Activated CD4-positive, CD25-positive, alpha-beta regulatory T cell (primary cell): Measurements from ENCODE around the gene TNNT2.

ENCODE experiments used
- DNase-seq, 4 experiments: peaks; one replicate each; lab custom pipeline; 2025; lab: John Stamatoyannopoulos, UW

Gene TNNT2

GRCh38 chr1:201313086-201313485, 64.4 kb downstream of the TNNT2 start:
- no peak for DNase-seq

DNA sequence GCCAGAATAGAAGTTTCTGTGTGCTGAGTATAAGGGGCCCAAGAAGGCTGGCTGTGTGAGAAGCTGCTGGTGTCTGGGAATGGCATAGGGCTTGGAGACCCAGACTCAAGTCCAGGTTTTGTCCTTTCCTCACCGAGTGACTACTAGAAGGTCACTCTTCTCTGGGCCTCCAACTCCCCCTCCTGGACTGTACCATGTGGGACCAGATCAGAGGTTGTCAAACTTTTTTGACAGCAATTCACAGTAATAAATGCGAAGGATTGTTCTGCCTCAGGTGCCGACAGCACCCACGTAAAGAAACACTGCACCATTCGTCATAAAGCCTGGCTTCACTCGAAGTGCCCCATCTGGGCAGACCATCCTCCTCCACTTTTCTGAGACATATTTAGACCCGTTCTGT, 65.2 kb downstream of the TNNT2 start:
- no peak for DNase-seq

DNA sequence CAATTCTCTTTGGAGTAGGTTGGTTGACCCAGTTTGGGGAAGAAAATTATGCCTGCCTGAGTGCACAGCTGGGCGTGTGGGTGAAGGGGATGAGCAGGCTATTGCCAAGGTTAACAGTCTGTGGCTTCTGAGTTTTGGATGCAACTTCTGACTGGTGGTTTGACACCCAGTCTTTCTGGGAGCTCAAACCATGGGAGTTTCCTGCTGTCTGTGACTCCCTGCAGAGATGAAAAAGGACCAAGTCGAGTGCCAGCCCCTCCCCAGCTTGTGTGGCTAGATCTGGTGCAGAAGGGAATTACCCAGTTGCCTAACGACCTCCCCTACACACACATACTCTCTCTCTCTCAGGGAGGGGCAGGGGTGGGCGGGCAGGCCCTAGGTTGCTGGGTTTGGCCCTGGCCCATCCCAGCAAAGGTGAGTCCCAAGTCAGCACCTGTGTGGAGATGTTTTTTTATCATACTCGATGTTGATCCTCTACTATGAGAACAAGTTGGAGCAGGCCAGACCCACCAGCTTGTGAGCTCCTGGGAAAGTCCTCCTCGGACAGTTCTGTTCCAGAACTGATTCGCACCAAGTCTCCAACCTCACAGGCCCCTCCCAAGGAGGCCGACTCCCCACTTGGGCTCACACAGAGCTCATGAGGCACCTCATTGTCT, 66.0 kb downstream of the TNNT2 start:
- no peak for DNase-seq

- no peak for DNase-seq
These were observed 66.5 kb downstream of the TNNT2 start for GRCh38 chr1:201310986-201311355.

DNA sequence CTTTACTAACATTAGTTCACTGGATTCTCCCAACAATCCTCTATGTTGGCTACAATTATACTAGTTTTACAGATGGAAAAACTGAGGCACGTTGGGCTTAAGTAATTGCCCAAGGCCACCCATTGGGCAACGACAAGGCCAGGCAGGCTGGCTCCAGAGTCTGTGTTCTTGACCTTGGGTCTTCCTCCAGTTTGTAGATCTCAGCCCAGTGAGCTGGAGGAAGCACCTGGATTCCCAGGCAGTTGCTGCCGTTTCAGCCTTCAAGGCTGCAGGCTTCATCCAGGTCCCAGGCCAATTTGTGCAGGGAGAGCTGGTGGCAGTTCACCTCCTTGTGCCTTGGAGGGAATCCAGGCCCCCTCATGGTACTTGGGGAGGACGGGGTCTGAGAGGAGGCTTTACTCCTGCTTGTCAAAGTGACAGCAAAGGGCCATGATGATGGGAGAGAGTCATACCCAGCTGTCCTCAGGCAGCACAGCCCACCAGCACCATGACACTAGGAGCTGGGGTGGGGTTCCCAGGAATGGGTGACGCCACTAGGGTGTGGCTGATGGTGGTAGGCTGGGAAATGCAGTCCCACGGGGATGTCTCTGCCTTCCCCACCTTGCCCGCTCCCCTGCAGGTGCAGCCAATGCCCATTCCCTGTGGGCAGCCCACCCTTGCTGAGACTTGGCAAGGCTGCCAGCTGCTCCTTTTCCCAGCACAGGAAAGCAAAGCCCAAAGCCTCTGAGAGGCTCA, 67.1 kb downstream of the TNNT2 start:
- no peak for DNase-seq

DNA sequence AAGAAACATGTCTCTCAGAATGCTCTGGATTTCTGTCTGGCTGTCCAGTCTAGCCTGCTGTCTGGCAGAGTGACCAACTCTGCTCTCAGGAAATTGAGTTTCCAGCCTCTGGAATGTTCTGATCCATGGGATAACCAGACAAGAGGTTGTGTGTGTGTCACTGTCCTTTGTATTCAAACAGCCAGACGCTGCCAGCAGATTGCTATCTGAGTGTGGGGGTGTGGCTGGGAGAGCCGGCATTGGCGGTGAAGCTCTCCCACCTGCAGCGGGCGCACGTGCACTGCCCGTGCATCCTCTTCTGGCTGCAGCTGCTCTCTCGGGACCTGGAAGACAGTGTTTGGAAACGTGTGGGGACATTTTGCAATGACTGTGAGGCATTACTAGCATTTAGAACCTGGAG, 68.1 kb downstream of the TNNT2 start:
- DNase-seq, result no peak
